ENCODE results near the gene FZD10. TPM values are rescaled to one million over a fixed set of nuclear protein-coding genes. Genes with fewer than 3 reads are reported as not detected.

The FZD10 gene
- total RNA-seq, 1 donor from 2014 or later: 1.0 TPM

GRCh38 chr12:130143136-130143535 lies 19.1 kb upstream of the FZD10 start:
- TF ChIP-seq, protein P1, sequence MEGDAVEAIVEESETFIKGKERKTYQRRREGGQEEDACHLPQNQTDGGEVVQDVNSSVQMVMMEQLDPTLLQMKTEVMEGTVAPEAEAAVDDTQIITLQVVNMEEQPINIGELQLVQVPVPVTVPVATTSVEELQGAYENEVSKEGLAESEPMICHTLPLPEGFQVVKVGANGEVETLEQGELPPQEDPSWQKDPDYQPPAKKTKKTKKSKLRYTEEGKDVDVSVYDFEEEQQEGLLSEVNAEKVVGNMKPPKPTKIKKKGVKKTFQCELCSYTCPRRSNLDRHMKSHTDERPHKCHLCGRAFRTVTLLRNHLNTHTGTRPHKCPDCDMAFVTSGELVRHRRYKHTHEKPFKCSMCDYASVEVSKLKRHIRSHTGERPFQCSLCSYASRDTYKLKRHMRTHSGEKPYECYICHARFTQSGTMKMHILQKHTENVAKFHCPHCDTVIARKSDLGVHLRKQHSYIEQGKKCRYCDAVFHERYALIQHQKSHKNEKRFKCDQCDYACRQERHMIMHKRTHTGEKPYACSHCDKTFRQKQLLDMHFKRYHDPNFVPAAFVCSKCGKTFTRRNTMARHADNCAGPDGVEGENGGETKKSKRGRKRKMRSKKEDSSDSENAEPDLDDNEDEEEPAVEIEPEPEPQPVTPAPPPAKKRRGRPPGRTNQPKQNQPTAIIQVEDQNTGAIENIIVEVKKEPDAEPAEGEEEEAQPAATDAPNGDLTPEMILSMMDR (conservative IDR thresholded peaks at IDR 0.05; ENCODE audit: low read depth, low read length): no peak
- H3K4me3 ChIP-seq (ENCODE audit: low read depth, low read length): no peak overlapping the region
- DNase-seq (ENCODE audit: low read depth): no peak

- no peak for DNase-seq (ENCODE audit: low read depth)
- TF ChIP-seq, protein P1 (conservative IDR thresholded peaks at IDR 0.05; ENCODE audit: low read depth, low read length): no peak
- H3K4me3 ChIP-seq (ENCODE audit: low read depth, low read length): no peak overlapping the region
Observed at GRCh38 chr12:130144256-130144655, 18.0 kb upstream of the FZD10 start.

GRCh38 chr12:130145731-130146130 lies 16.5 kb upstream of the FZD10 start:
- no peak for DNase-seq (ENCODE audit: low read depth)
- TF ChIP-seq, protein P1 (conservative IDR thresholded peaks at IDR 0.05; ENCODE audit: low read depth, low read length): no peak
- no peak overlapping the region for H3K4me3 ChIP-seq (ENCODE audit: low read depth, low read length)

- no peak overlapping the region for H3K4me3 ChIP-seq (ENCODE audit: low read depth, low read length)
- no peak for DNase-seq (ENCODE audit: low read depth)
- TF ChIP-seq, protein P1 (conservative IDR thresholded peaks at IDR 0.05; ENCODE audit: low read depth, low read length): no peak
Observed at GRCh38 chr12:130146176-130146931, 15.9 kb upstream of the FZD10 start.

GRCh38 chr12:130147875-130148596 lies 14.2 kb upstream of the FZD10 start:
- no peak overlapping the region for H3K4me3 ChIP-seq (ENCODE audit: low read depth, low read length)
- no peak for DNase-seq (ENCODE audit: low read depth)
- TF ChIP-seq, protein P1 (conservative IDR thresholded peaks at IDR 0.05; ENCODE audit: low read depth, low read length): no peak

- TF ChIP-seq, protein P1 (conservative IDR thresholded peaks at IDR 0.05; ENCODE audit: low read depth, low read length): no peak
- DNase-seq (ENCODE audit: low read depth): no peak
- no peak overlapping the region for H3K4me3 ChIP-seq (ENCODE audit: low read depth, low read length)
Observed at GRCh38 chr12:130151846-130152245, 10.4 kb upstream of the FZD10 start.

Measured in epithelial cell of proximal tubule (primary cell).